Endodermal cell (in vitro differentiated cells): ENCODE results near the gene ENPP7. TPM values are rescaled to one million over a fixed set of nuclear protein-coding genes. Genes with fewer than 3 reads are reported as not detected.

ENCODE experiments used
- DNase-seq: peaks from one replicate; pipeline ENCODE4 v3.0.0-alpha.2; 2017
- H3K27ac ChIP-seq: 2 replicates; pipeline ENCODE4 v1.5.1; 2013; ENCODE audit warnings: mild to moderate bottlenecking, low read depth, low read length, moderate library complexity
- H3K27me3 ChIP-seq: 2 replicates; pipeline ENCODE4 v1.6.1; 2013; ENCODE audit warnings: mild to moderate bottlenecking, low read length, moderate library complexity; ENCODE audit not compliant: insufficient read depth, control insufficient read depth, poor library complexity, severe bottlenecking
- H3K36me3 ChIP-seq: 2 replicates; pipeline ENCODE4 v1.7.0; 2013; ENCODE audit warnings: mild to moderate bottlenecking, low read length, moderate library complexity; ENCODE audit not compliant: control insufficient read depth, insufficient read depth
- H3K4me1 ChIP-seq: one replicate; pipeline ENCODE4 v1.7.0; 2013; ENCODE audit warnings: low read length; ENCODE audit not compliant: control insufficient read depth, insufficient read depth
- H3K4me3 ChIP-seq: 2 replicates; pipeline ENCODE4 v1.5.1; 2013; ENCODE audit warnings: mild to moderate bottlenecking, low read length, moderate library complexity
- H3K9ac ChIP-seq: 2 replicates; pipeline ENCODE4 v1.6.1; 2013; ENCODE audit warnings: mild to moderate bottlenecking, low read length, moderate library complexity; ENCODE audit not compliant: poor library complexity, severe bottlenecking; ENCODE audit errors: extremely low read depth
- H3K9me3 ChIP-seq: 2 replicates; pipeline ENCODE4 v1.6.1; 2013; ENCODE audit warnings: mild to moderate bottlenecking, low read length, moderate library complexity; ENCODE audit not compliant: control insufficient read depth
- H3K27ac Mint-ChIP-seq: 2 replicates; pipeline ENCODE4 v1.8.0; 2020; ENCODE audit warnings: mixed read lengths
- H3K27me3 Mint-ChIP-seq: 2 replicates; pipeline ENCODE4 v1.8.0; 2021; ENCODE audit warnings: mild to moderate bottlenecking, mixed read lengths; ENCODE audit not compliant: insufficient read depth
- H3K36me3 Mint-ChIP-seq: 2 replicates; pipeline ENCODE4 v1.8.0; 2020; ENCODE audit warnings: low read depth, mixed read lengths
- H3K4me1 Mint-ChIP-seq: 2 replicates; pipeline ENCODE4 v1.8.0; 2020; ENCODE audit warnings: mixed read lengths
- H3K4me3 Mint-ChIP-seq: 2 replicates; pipeline ENCODE4 v1.8.0; 2020; ENCODE audit warnings: mild to moderate bottlenecking, moderate library complexity, mixed read lengths
- H3K9me3 Mint-ChIP-seq: 2 replicates; pipeline ENCODE4 v1.8.0; 2020; ENCODE audit warnings: mild to moderate bottlenecking, mixed read lengths
- WGBS, 2 experiments: methylation state at CpG; one replicate each; pipeline versions ENCODE4 v1.1.5 to v1.1.7; 2013; ENCODE audit warnings: missing lambda C conversion rate in 2 of 2, mixed read lengths in 1 of 2; ENCODE audit not compliant: insufficient coverage in 1 of 2, insufficient read length in 1 of 2; 5-methylcytosine and 5-hydroxymethylcytosine counted together
- total RNA-seq, 2 donors: library from RNA; stranded (reverse); fragmentation: NEBNext Ultra II Directional in 1 of 2; extraction: Animal tissue kit (Norgen Biotek cat#: 25700) in 1 of 2; gene quantifications; 2 replicates in 1 of 2; 3 replicates in 1 of 2; pipeline ENCODE4 v1.2.1, GENCODE V29; 2021
- TF ChIP-seq, protein P1 (sequence below): fragments of 200-600 bp; sonication (generic); conservative IDR thresholded peaks from 2 replicates; pipeline ENCODE4 v1.5.0; 2021; ENCODE audit warnings: antibody characterized with exemption, mild to moderate bottlenecking

Gene ENPP7
- total RNA-seq, 2 donors from 2014 or later: not detected

DNA sequence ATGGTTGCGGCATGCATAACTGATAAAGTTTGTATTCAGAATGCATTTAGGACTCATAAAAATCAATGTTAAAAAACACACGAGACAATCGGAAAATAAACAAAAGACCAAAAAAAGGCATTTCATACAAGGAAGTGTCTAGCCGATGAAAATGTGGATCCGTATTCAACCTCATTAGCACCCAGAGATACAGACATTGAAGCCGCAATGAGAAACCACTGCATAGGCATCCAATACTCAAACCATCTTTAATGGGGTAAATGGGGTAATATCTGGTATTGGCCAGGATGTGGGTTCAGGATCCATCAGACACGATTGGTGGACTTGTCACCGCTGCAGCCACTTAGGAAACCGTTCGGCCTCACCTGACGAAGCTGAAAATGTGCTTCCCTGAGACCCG is 47.4 kb upstream of the ENPP7 start:
- Histone ChIP-seq H3K4me1 (no peaks in the 10 kb centered on the region), H3K27ac (no peak overlapping the region), H3K9me3 (no peaks in the 10 kb centered on the region), H3K27me3 (no peaks in the 10 kb centered on the region), H3K36me3 (no peaks in the 10 kb centered on the region), H3K9ac (no peak overlapping the region), H3K4me3 (no peak overlapping the region)
- H3K4me1 Mint-ChIP-seq: no peaks in the 10 kb centered on the region
- H3K27me3 Mint-ChIP-seq: peaks cover 2% of the 10 kb centered on the region
- H3K4me3 Mint-ChIP-seq: no peak overlapping the region
- H3K9me3 Mint-ChIP-seq: no peaks in the 10 kb centered on the region
- WGBS, 2 experiments: 93 to 95% methylated on average over 8 to 12 of the region's 12 CpGs
- no peaks in the 10 kb centered on the region for H3K36me3 Mint-ChIP-seq
- TF ChIP-seq, protein P1, sequence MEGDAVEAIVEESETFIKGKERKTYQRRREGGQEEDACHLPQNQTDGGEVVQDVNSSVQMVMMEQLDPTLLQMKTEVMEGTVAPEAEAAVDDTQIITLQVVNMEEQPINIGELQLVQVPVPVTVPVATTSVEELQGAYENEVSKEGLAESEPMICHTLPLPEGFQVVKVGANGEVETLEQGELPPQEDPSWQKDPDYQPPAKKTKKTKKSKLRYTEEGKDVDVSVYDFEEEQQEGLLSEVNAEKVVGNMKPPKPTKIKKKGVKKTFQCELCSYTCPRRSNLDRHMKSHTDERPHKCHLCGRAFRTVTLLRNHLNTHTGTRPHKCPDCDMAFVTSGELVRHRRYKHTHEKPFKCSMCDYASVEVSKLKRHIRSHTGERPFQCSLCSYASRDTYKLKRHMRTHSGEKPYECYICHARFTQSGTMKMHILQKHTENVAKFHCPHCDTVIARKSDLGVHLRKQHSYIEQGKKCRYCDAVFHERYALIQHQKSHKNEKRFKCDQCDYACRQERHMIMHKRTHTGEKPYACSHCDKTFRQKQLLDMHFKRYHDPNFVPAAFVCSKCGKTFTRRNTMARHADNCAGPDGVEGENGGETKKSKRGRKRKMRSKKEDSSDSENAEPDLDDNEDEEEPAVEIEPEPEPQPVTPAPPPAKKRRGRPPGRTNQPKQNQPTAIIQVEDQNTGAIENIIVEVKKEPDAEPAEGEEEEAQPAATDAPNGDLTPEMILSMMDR: no peak
- H3K27ac Mint-ChIP-seq: no peak overlapping the region
- DNase-seq: no peak

DNA sequence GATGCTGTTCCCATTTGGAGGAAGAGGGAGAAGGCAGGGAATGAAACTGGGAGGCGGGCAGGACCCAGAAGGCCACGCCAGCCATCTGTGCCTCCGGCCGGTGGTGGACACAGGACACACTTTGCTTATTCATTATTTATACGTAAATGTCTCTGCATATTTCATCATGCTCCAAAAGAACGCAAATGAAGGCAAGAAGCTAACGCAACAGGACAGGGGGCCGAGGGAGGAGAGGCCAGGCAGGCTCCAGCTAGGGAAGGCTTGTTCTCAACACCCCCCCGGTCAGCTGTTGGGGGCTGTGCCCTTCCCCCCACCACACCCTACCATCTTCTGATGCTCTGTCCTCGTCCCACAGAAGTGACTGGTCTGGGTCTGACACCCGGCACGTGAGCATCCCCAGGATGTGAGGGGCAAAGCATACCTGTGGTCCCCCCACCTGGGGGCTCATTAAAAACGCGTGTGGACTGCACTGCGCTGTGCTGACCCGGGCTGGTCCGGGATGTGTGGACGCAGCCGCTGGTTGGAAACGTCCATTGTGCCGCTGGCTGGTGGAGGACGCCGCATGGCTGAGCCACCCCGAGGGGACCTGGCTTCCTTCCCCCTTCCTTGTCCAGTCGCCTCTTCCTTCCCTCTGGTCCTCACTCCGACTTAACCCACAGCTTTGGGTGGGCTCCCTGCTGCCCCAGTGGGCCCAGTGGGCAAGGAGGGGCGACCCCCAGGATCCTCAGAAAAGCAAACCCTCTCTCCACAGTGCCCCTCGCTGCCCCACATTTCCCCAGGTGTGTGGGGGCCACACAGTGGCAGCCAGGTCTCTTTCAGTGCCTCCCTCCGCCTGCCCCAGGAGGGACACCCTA is 46.4 kb upstream of the ENPP7 start:
- Mint-ChIP-seq H3K4me1 (no peaks in the 10 kb centered on the region), H3K27ac (no peak overlapping the region), H3K36me3 (no peaks in the 10 kb centered on the region), H3K27me3 (peaks cover 2% of the 10 kb centered on the region), H3K9me3 (no peaks in the 10 kb centered on the region), H3K4me3 (no peak overlapping the region)
- DNase-seq: no peak
- whole genome bisulfite sequencing, 2 experiments: 87 to 100% methylated on average over 6 to 29 of the region's 29 CpGs
- Histone ChIP-seq H3K9me3 (no peaks in the 10 kb centered on the region), H3K9ac (no peak overlapping the region), H3K4me3 (no peak overlapping the region), H3K4me1 (no peaks in the 10 kb centered on the region), H3K27me3 (no peaks in the 10 kb centered on the region), H3K27ac (no peak overlapping the region), H3K36me3 (no peaks in the 10 kb centered on the region)
- TF ChIP-seq, protein P1: no peak

DNA sequence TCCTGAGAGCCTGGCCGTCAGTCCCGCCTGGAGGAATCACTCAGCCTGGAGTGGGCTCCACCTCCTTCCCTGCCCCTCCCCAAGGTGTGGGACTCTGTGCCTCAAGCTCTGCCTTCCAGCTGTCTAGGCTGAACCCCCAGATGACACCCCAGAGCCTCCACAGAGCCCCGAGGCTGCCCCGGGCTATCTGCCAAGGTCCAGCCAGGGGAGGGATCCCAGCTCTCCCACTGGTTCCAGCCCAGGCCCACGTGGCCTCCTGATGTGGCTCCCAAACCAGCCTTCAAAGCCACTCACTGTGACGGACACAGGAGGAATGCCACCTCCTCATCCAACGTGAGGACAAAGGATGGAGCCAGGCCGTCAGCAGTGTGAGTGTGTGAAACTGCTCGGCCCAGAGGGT is 45.6 kb upstream of the ENPP7 start:
- Histone ChIP-seq H3K4me3 (no peak overlapping the region), H3K9me3 (no peaks in the 10 kb centered on the region), H3K27me3 (no peaks in the 10 kb centered on the region), H3K4me1 (no peaks in the 10 kb centered on the region), H3K9ac (no peak overlapping the region), H3K27ac (peak overlapping the region; percentile 36), H3K36me3 (no peaks in the 10 kb centered on the region)
- H3K36me3 Mint-ChIP-seq: no peaks in the 10 kb centered on the region
- H3K9me3 Mint-ChIP-seq: no peaks in the 10 kb centered on the region
- peaks cover 2% of the 10 kb centered on the region for H3K27me3 Mint-ChIP-seq
- TF ChIP-seq, protein P1: no peak
- H3K27ac Mint-ChIP-seq: no peak overlapping the region
- WGBS, 2 experiments: 84 to 94% methylated on average over 9 of the region's 9 CpGs
- H3K4me3 Mint-ChIP-seq: no peak overlapping the region
- no peaks in the 10 kb centered on the region for H3K4me1 Mint-ChIP-seq
- no peak for DNase-seq
